H1 (cell line): ENCODE measurements around the gene SLC9A3. TPM values are rescaled to one million over a fixed set of nuclear protein-coding genes. Genes with fewer than 3 reads are reported as not detected.

Source experiments
- CTCF ChIA-PET: fragments of 300-600 bp; sonication (Branson Sonifier 250); formaldehyde crosslinking; loops from one replicate; lab custom pipeline; 2021; ENCODE audit not compliant: partially characterized antibody; lab: Charles Lee
- POLR2A ChIA-PET: fragments of 300-600 bp; sonication (Branson Sonifier 250); formaldehyde crosslinking; loops from one replicate; lab custom pipeline; 2021; ENCODE audit warnings: inconsistent platforms; ENCODE audit not compliant: partially characterized antibody; lab: Charles Lee
- DNase-seq, 2 experiments: peaks; one replicate each; pipeline versions ENCODE4 v3.0.0 to v3.0.0-alpha.2; 2010 to 2022; ENCODE audit warnings: low spot score in 2 of 2, low read depth in 1 of 2, mixed read lengths in 1 of 2
- FAIRE-seq: peaks from 2 replicates; lab custom pipeline; 2011; peaks lifted over from hg19 to GRCh38; lab: Jason Lieb, UNC
- H2AFZ ChIP-seq: 2 replicates; pipeline ENCODE4 v1.8.1; 2012; ENCODE audit warnings: low read length, inconsistent platforms
- H2AK5ac ChIP-seq: 2 replicates; pipeline ENCODE4 v1.6.1; 2013; ENCODE audit warnings: low read depth, low read length
- H2BK120ac ChIP-seq: replicated peaks from 2 replicates; pipeline ENCODE3; 2013; ENCODE audit warnings: low read depth, low read length, inconsistent platforms
- H2BK12ac ChIP-seq: 2 replicates; pipeline ENCODE4 v1.6.1; 2013; ENCODE audit warnings: low read depth, low read length
- H2BK15ac ChIP-seq: 2 replicates; pipeline ENCODE4 v1.6.1; 2013; ENCODE audit warnings: low read length
- H2BK20ac ChIP-seq: 2 replicates; pipeline ENCODE4 v1.6.1; 2013; ENCODE audit warnings: low read length
- H2BK5ac ChIP-seq: 2 replicates; pipeline ENCODE4 v1.6.1; 2013; ENCODE audit warnings: low read depth, low read length
- H3K14ac ChIP-seq: 2 replicates; pipeline ENCODE4 v1.6.1; 2013; ENCODE audit warnings: inconsistent platforms; ENCODE audit not compliant: insufficient read length
- H3K18ac ChIP-seq: 2 replicates; pipeline ENCODE4 v1.6.1; 2013; ENCODE audit warnings: low read length; ENCODE audit errors: extremely low read depth
- H3K23ac ChIP-seq: 2 replicates; pipeline ENCODE4 v1.6.1; 2013; ENCODE audit warnings: inconsistent platforms; ENCODE audit not compliant: insufficient read length
- H3K23me2 ChIP-seq: 2 replicates; pipeline ENCODE4 v1.6.1; 2013; ENCODE audit warnings: low read depth, low read length
- H3K27ac ChIP-seq: 2 replicates; pipeline ENCODE4 v1.6.1; 2011; ENCODE audit warnings: low read depth, low read length, inconsistent platforms
- H3K27me3 ChIP-seq, 4 experiments: replicated peaks in 1 of 4; 1 replicate in 1 of 4; 2 replicates in 3 of 4; pipeline versions ENCODE4 v1.6.1 to v1.8.1; 2011 to 2013; ENCODE audit warnings: low read length in 3 of 4, mild to moderate bottlenecking in 3 of 4, inconsistent platforms in 2 of 4, mixed read lengths in 2 of 4, moderate library complexity in 1 of 4; ENCODE audit not compliant: control insufficient read depth in 3 of 4, insufficient read depth in 3 of 4; ENCODE audit errors: extremely low read depth in 1 of 4
- H3K36me3 ChIP-seq, 4 experiments: 2 replicates each; pipeline versions ENCODE4 v1.6.1 to v1.8.1; 2011 to 2013; ENCODE audit warnings: mild to moderate bottlenecking in 4 of 4, low read length in 3 of 4, moderate library complexity in 2 of 4, control low read depth in 1 of 4, inconsistent platforms in 1 of 4; ENCODE audit not compliant: insufficient read depth in 4 of 4, control insufficient read depth in 2 of 4
- H3K4ac ChIP-seq: replicated peaks from 2 replicates; pipeline ENCODE3; 2013; ENCODE audit warnings: low read length, low read depth, mixed read lengths, inconsistent platforms; ENCODE audit not compliant: insufficient read length
- H3K4me1 ChIP-seq, 4 experiments: replicated peaks in 1 of 4; 1 replicate in 1 of 4; 2 replicates in 3 of 4; pipeline versions ENCODE4 v1.6.1 to v1.8.1; 2011 to 2013; ENCODE audit warnings: low read length in 3 of 4, inconsistent platforms in 2 of 4, mixed read lengths in 1 of 4; ENCODE audit not compliant: insufficient read depth in 4 of 4, control insufficient read depth in 3 of 4
- H3K4me2 ChIP-seq, 2 experiments: 2 replicates each; pipeline versions ENCODE4 v1.6.1 to v1.8.1; 2011 to 2013; ENCODE audit warnings: low read depth in 2 of 2, low read length in 2 of 2, control low read depth in 1 of 2, inconsistent platforms in 1 of 2, mild to moderate bottlenecking in 1 of 2; ENCODE audit not compliant: insufficient read depth in 1 of 2
- H3K4me3 ChIP-seq, 4 experiments: fragments of 200-600, 300-600 bp in 1 of 4; sonication (generic), shearing (Covaris generic), sonication (Bioruptor Twin) in 1 of 4; 2 replicates each; pipeline versions ENCODE4 v1.5.1 to v1.8.1; 2011 to 2016; ENCODE audit warnings: low read length in 4 of 4, low read depth in 3 of 4, control low read depth in 2 of 4, inconsistent platforms in 2 of 4, mild to moderate bottlenecking in 2 of 4, mixed read lengths in 1 of 4, moderate library complexity in 1 of 4; ENCODE audit not compliant: insufficient read depth in 2 of 4; ENCODE audit errors: extremely low read depth in 1 of 4
- H3K56ac ChIP-seq: replicated peaks from 2 replicates; pipeline ENCODE3; 2013; ENCODE audit warnings: low read depth, mild to moderate bottlenecking, mixed read lengths, low read length, inconsistent platforms; ENCODE audit not compliant: insufficient read length
- H3K79me1 ChIP-seq: 2 replicates; pipeline ENCODE4 v1.6.1; 2013; ENCODE audit warnings: low read depth, low read length, control low read depth
- H3K79me2 ChIP-seq, 2 experiments: 2 replicates each; pipeline versions ENCODE4 v1.6.1 to v1.8.1; 2012 to 2013; ENCODE audit warnings: low read length in 2 of 2, mild to moderate bottlenecking in 2 of 2, inconsistent platforms in 1 of 2; ENCODE audit not compliant: insufficient read depth in 2 of 2, control insufficient read depth in 1 of 2
- H3K9ac ChIP-seq, 4 experiments: replicated peaks in 1 of 4; 1 replicate in 1 of 4; 2 replicates in 3 of 4; pipeline versions ENCODE4 v1.6.1 to v1.8.1; 2011 to 2013; ENCODE audit warnings: low read depth in 3 of 4, low read length in 3 of 4, control low read depth in 2 of 4, mild to moderate bottlenecking in 2 of 4, moderate library complexity in 2 of 4, inconsistent platforms in 1 of 4; ENCODE audit errors: extremely low read depth in 1 of 4
- H3K9me3 ChIP-seq, 2 experiments: 2 replicates each; pipeline versions ENCODE4 v1.6.1 to v1.8.1; 2012 to 2013; ENCODE audit warnings: mild to moderate bottlenecking in 2 of 2, moderate library complexity in 2 of 2, control low read depth in 1 of 2, inconsistent platforms in 1 of 2, low read depth in 1 of 2, low read length in 1 of 2, mixed read lengths in 1 of 2; ENCODE audit not compliant: insufficient read depth in 2 of 2
- H4K20me1 ChIP-seq, 2 experiments: replicated peaks in 1 of 2; 2 replicates each; pipeline versions ENCODE3 to v1.8.1; 2011 to 2013; ENCODE audit warnings: inconsistent platforms in 2 of 2, low read length in 2 of 2, mild to moderate bottlenecking in 1 of 2; ENCODE audit not compliant: insufficient read depth in 2 of 2, control insufficient read depth in 1 of 2
- H4K5ac ChIP-seq: 2 replicates; pipeline ENCODE4 v1.6.1; 2013; ENCODE audit warnings: low read length, low read depth, mixed read lengths, inconsistent platforms; ENCODE audit not compliant: insufficient read length
- H4K8ac ChIP-seq: 2 replicates; pipeline ENCODE4 v1.8.0; 2013; ENCODE audit warnings: mild to moderate bottlenecking, moderate library complexity, low read length, inconsistent platforms; ENCODE audit not compliant: insufficient read depth; ENCODE audit errors: extremely low read depth
- H4K91ac ChIP-seq: replicated peaks from 2 replicates; pipeline ENCODE3; 2013; ENCODE audit warnings: low read length, mixed read lengths, inconsistent platforms; ENCODE audit not compliant: insufficient read length
- EZH2 ChIP-seq: fragments of 200-600 bp; sonication (generic); IDR thresholded peaks from 2 replicates; pipeline ENCODE4 v1.7.1; 2012; ENCODE audit warnings: low read depth, mild to moderate bottlenecking, moderate library complexity, low read length, inconsistent platforms; ENCODE audit not compliant: severe bottlenecking
- WGBS, 2 experiments: shearing (Covaris generic) in 1 of 2; methylation state at CpG; one replicate each; pipeline versions ENCODE4 v1.1.6 to v1.1.7; 2013 to 2015; ENCODE audit warnings: low lambda C conversion rate in 2 of 2, mixed read lengths in 2 of 2, inconsistent platforms in 1 of 2, low coverage in 1 of 2, missing lambda C conversion rate in 1 of 2; ENCODE audit not compliant: insufficient replicate concordance in 2 of 2, insufficient coverage in 1 of 2, insufficient read length in 1 of 2; ENCODE audit errors: extremely low coverage in 1 of 2, missing lambda C conversion rate in 1 of 2; 5-methylcytosine and 5-hydroxymethylcytosine counted together
- polyA plus RNA-seq, 7 experiments: library from polyadenylated mRNA; depleted of rRNA in 3 of 7; stranded (reverse) in 5 of 7; unstranded in 2 of 7; fragments of >200 nt in 5 of 7; fragments of 200-250 nt in 2 of 7; gene quantifications; 1 replicate in 5 of 7; 2 replicates in 1 of 7; 4 replicates in 1 of 7; pipeline versions ENCODE4 v1.2.1 to v1.2.3, GENCODE V29; 2011 to 2013; ENCODE audit warnings: missing spikeins in 2 of 7, mixed read lengths in 2 of 7
- total RNA-seq: library from RNA; stranded (reverse); fragmentation: NEBNext Ultra II Directional; extraction: Animal tissue kit (Norgen Biotek cat#: 25700); gene quantifications from 2 replicates; pipeline ENCODE4 v1.2.1, GENCODE V29; 2021
- TF ChIP-seq, protein P1 (sequence below): IDR thresholded peaks from 2 replicates; pipeline ENCODE4 v1.6.1; 2012; ENCODE audit warnings: inconsistent platforms
- TF ChIP-seq, protein P2 (sequence below): IDR thresholded peaks from 2 replicates; pipeline ENCODE4 v1.6.1; 2012; ENCODE audit warnings: inconsistent platforms
- TF ChIP-seq, protein P3 (sequence below): IDR thresholded peaks from 2 replicates; pipeline ENCODE4 v1.6.1; 2012; ENCODE audit warnings: low read length, inconsistent platforms

SLC9A3 gene
- total and polyA plus RNA-seq, 2 of the 8 experiments (the other 6 are each of a cell fraction or from before 2014, with no cell fraction given), result 0.95 to 1.0 TPM

DNA sequence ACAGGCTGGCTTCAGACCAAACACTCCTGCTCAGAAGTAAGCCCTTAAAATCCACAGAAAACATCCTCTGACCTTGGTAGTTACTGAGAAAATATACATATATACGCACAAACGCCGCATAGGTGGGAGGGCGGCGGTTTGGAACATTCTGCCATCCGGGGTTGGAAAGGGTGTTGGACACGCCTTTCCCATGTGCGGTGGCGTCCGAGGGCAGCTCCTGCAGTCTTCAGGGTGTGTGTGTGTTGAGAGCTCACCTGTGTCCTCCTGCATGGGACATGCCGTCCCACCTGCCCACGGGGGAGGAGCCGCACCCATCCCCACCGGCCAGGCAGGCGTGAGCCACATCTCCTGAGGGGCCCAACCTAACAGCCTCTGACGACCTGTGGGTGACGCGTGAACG is 28.2 kb downstream of the SLC9A3 start:
- Histone ChIP-seq H3K4me1 (peaks cover 0 to 22% (median 5%) of the 10 kb centered on the region in 4 experiments; a peak in 4 of 7 replicates), H3K23me2 (0 out of 2 replicates have a peak, but pooled peaks cover 1% of the 10 kb centered on the region), H2AK5ac (no peak overlapping the region), H3K4me3 (peak overlapping the region in 2 of 4 experiments; percentile 2 to 49; a peak in 4 of 8 replicates), H2BK12ac (no peak overlapping the region), H2AFZ (no peak overlapping the region), H3K56ac (no peak overlapping the region), H3K79me1 (no peaks in the 10 kb centered on the region), H4K8ac (no peak overlapping the region; the same call in 1 of the 2 replicates), H4K20me1 (no peaks in the 10 kb centered on the region), H3K27me3 (peaks cover 0 to 32% (median 23%) of the 10 kb centered on the region in 4 experiments; a peak in 6 of 7 replicates), H4K91ac (no peak overlapping the region), H3K4ac (no peak overlapping the region), H2BK15ac (no peak overlapping the region), H3K14ac (no peak overlapping the region), H3K36me3 (no peaks in the 10 kb centered on the region), H2BK120ac (no peak overlapping the region), H3K79me2 (no peaks in the 10 kb centered on the region), H3K9me3 (no peaks in the 10 kb centered on the region), H2BK20ac (no peak overlapping the region), H4K5ac (no peak overlapping the region), H3K18ac (no peak overlapping the region), H3K9ac (no peak overlapping the region), H3K4me2 (peak overlapping the region; percentile 36 to 52), H3K23ac (no peak overlapping the region), H3K27ac (no peak overlapping the region), H2BK5ac (no peak overlapping the region)
- DNase-seq, result no peak
- no peak for FAIRE-seq
- TF ChIP-seq, protein P1, sequence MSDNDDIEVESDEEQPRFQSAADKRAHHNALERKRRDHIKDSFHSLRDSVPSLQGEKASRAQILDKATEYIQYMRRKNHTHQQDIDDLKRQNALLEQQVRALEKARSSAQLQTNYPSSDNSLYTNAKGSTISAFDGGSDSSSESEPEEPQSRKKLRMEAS, result peak; percentile 68
- TF ChIP-seq, protein P2, sequence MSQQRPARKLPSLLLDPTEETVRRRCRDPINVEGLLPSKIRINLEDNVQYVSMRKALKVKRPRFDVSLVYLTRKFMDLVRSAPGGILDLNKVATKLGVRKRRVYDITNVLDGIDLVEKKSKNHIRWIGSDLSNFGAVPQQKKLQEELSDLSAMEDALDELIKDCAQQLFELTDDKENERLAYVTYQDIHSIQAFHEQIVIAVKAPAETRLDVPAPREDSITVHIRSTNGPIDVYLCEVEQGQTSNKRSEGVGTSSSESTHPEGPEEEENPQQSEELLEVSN, result peak; percentile 48
- TF ChIP-seq EZH2, result peak; percentile 44
- TF ChIP-seq, protein P3, sequence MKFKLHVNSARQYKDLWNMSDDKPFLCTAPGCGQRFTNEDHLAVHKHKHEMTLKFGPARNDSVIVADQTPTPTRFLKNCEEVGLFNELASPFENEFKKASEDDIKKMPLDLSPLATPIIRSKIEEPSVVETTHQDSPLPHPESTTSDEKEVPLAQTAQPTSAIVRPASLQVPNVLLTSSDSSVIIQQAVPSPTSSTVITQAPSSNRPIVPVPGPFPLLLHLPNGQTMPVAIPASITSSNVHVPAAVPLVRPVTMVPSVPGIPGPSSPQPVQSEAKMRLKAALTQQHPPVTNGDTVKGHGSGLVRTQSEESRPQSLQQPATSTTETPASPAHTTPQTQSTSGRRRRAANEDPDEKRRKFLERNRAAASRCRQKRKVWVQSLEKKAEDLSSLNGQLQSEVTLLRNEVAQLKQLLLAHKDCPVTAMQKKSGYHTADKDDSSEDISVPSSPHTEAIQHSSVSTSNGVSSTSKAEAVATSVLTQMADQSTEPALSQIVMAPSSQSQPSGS, result no peak
- ChIA-PET CTCF (interaction anchor here (0.5 kb wide), 1 partner anchor 15 kb away, joined by 4 read pairs; no protein-coding TSS in a partner anchor), POLR2A (interaction anchor here (0.6 to 1.5 kb wide), 3 partner anchors 24 to 174 kb away, joined by 3 read pairs; no protein-coding TSS in a partner anchor)
- 60% methylated on average over 19 of the region's 19 CpGs; no CpG with 5 or more reads in 1 of the 2 experiments for WGBS, 2 experiments
